Ammon's horn (tissue), 1 donor: ENCODE data around the gene TYROBP.
"Not testable (repeated sequence)": the region's sequence is repeated elsewhere in the genome, so short reads cannot be mapped to it uniquely, and the experiment has no call there.

Experiments
- DNase-seq: peaks from one replicate; pipeline ENCODE4 v3.0.0-alpha.2; 2016; ENCODE audit warnings: low spot score

Gene TYROBP

GRCh38 chr19:35870124-35870736 lies 37.9 kb downstream of the TYROBP start:
- DNase-seq: not testable (repeated sequence)

- peak; percentile 89 for DNase-seq
These were observed 38.6 kb downstream of the TYROBP start for GRCh38 chr19:35869327-35870123.

- no peak for DNase-seq
These were observed 39.2 kb downstream of the TYROBP start for GRCh38 chr19:35868823-35869326.

- peak; percentile 93 for DNase-seq
These were observed 39.8 kb downstream of the TYROBP start, which contains the start of gene APLP1 for GRCh38 chr19:35868172-35868822. Gene APLP1 (plus strand): TSS chr19:35868574. CDS start chr19:35868637, 63 bp downstream.

- DNase-seq: no peak
These were observed 45.1 kb downstream of the TYROBP start for GRCh38 chr19:35863018-35863417.

GRCh38 chr19:35862528-35862927 lies 45.6 kb downstream of the TYROBP start:
- DNase-seq: no peak

- DNase-seq: no peak
These were observed 46.4 kb downstream of the TYROBP start for GRCh38 chr19:35861640-35862160.

- DNase-seq: no peak
These were observed 47.1 kb downstream of the TYROBP start for GRCh38 chr19:35860818-35861639.

GRCh38 chr19:35860436-35860817 lies 47.7 kb downstream of the TYROBP start:
- no peak for DNase-seq

- no peak for DNase-seq
These were observed 48.7 kb downstream of the TYROBP start for GRCh38 chr19:35859414-35859813.

- DNase-seq: no peak
These were observed 49.8 kb downstream of the TYROBP start for GRCh38 chr19:35858311-35858710.

GRCh38 chr19:35856546-35857149 lies 51.4 kb downstream of the TYROBP start, which contains the start of gene KIRREL2:
Gene KIRREL2 (plus strand): TSS chr19:35856911. CDS start chr19:35857120, 209 bp downstream.
- no peak for DNase-seq
